H1 (cell line): Measurements from ENCODE around the gene MRTFA. TPM values are rescaled to one million over a fixed set of nuclear protein-coding genes. Genes with fewer than 3 reads are reported as not detected.
A peak's percentile ranks its signal among the peaks of the same experiment; 100 is the strongest.

Source experiments
- CTCF ChIA-PET: fragments of 300-600 bp; sonication (Branson Sonifier 250); formaldehyde crosslinking; loops from one replicate; lab custom pipeline; 2021; ENCODE audit not compliant: partially characterized antibody; lab: Charles Lee
- POLR2A ChIA-PET: fragments of 300-600 bp; sonication (Branson Sonifier 250); formaldehyde crosslinking; loops from one replicate; lab custom pipeline; 2021; ENCODE audit warnings: inconsistent platforms; ENCODE audit not compliant: partially characterized antibody; lab: Charles Lee
- DNase-seq, 2 experiments: peaks; one replicate each; pipeline versions ENCODE4 v3.0.0 to v3.0.0-alpha.2; 2010 to 2022; ENCODE audit warnings: low spot score in 2 of 2, low read depth in 1 of 2, mixed read lengths in 1 of 2
- FAIRE-seq: peaks from 2 replicates; lab custom pipeline; 2011; peaks lifted over from hg19 to GRCh38; lab: Jason Lieb, UNC
- H2AFZ ChIP-seq: 2 replicates; pipeline ENCODE4 v1.8.1; 2012; ENCODE audit warnings: low read length, inconsistent platforms
- H2AK5ac ChIP-seq: 2 replicates; pipeline ENCODE4 v1.6.1; 2013; ENCODE audit warnings: low read depth, low read length
- H2BK120ac ChIP-seq: replicated peaks from 2 replicates; pipeline ENCODE3; 2013; ENCODE audit warnings: low read depth, low read length, inconsistent platforms
- H2BK12ac ChIP-seq: 2 replicates; pipeline ENCODE4 v1.6.1; 2013; ENCODE audit warnings: low read depth, low read length
- H2BK15ac ChIP-seq: 2 replicates; pipeline ENCODE4 v1.6.1; 2013; ENCODE audit warnings: low read length
- H2BK20ac ChIP-seq: 2 replicates; pipeline ENCODE4 v1.6.1; 2013; ENCODE audit warnings: low read length
- H2BK5ac ChIP-seq: 2 replicates; pipeline ENCODE4 v1.6.1; 2013; ENCODE audit warnings: low read depth, low read length
- H3K14ac ChIP-seq: 2 replicates; pipeline ENCODE4 v1.6.1; 2013; ENCODE audit warnings: inconsistent platforms; ENCODE audit not compliant: insufficient read length
- H3K18ac ChIP-seq: 2 replicates; pipeline ENCODE4 v1.6.1; 2013; ENCODE audit warnings: low read length; ENCODE audit errors: extremely low read depth
- H3K23ac ChIP-seq: 2 replicates; pipeline ENCODE4 v1.6.1; 2013; ENCODE audit warnings: inconsistent platforms; ENCODE audit not compliant: insufficient read length
- H3K23me2 ChIP-seq: 2 replicates; pipeline ENCODE4 v1.6.1; 2013; ENCODE audit warnings: low read depth, low read length
- H3K27ac ChIP-seq: 2 replicates; pipeline ENCODE4 v1.6.1; 2011; ENCODE audit warnings: low read depth, low read length, inconsistent platforms
- H3K27me3 ChIP-seq, 4 experiments: replicated peaks in 1 of 4; 1 replicate in 1 of 4; 2 replicates in 3 of 4; pipeline versions ENCODE4 v1.6.1 to v1.8.1; 2011 to 2013; ENCODE audit warnings: low read length in 3 of 4, mild to moderate bottlenecking in 3 of 4, inconsistent platforms in 2 of 4, mixed read lengths in 2 of 4, moderate library complexity in 1 of 4; ENCODE audit not compliant: control insufficient read depth in 3 of 4, insufficient read depth in 3 of 4; ENCODE audit errors: extremely low read depth in 1 of 4
- H3K36me3 ChIP-seq, 4 experiments: 2 replicates each; pipeline versions ENCODE4 v1.6.1 to v1.8.1; 2011 to 2013; ENCODE audit warnings: mild to moderate bottlenecking in 4 of 4, low read length in 3 of 4, moderate library complexity in 2 of 4, control low read depth in 1 of 4, inconsistent platforms in 1 of 4; ENCODE audit not compliant: insufficient read depth in 4 of 4, control insufficient read depth in 2 of 4
- H3K4ac ChIP-seq: replicated peaks from 2 replicates; pipeline ENCODE3; 2013; ENCODE audit warnings: low read length, low read depth, mixed read lengths, inconsistent platforms; ENCODE audit not compliant: insufficient read length
- H3K4me1 ChIP-seq, 4 experiments: replicated peaks in 1 of 4; 1 replicate in 1 of 4; 2 replicates in 3 of 4; pipeline versions ENCODE4 v1.6.1 to v1.8.1; 2011 to 2013; ENCODE audit warnings: low read length in 3 of 4, inconsistent platforms in 2 of 4, mixed read lengths in 1 of 4; ENCODE audit not compliant: insufficient read depth in 4 of 4, control insufficient read depth in 3 of 4
- H3K4me2 ChIP-seq, 2 experiments: 2 replicates each; pipeline versions ENCODE4 v1.6.1 to v1.8.1; 2011 to 2013; ENCODE audit warnings: low read depth in 2 of 2, low read length in 2 of 2, control low read depth in 1 of 2, inconsistent platforms in 1 of 2, mild to moderate bottlenecking in 1 of 2; ENCODE audit not compliant: insufficient read depth in 1 of 2
- H3K4me3 ChIP-seq, 4 experiments: fragments of 200-600, 300-600 bp in 1 of 4; sonication (generic), shearing (Covaris generic), sonication (Bioruptor Twin) in 1 of 4; 2 replicates each; pipeline versions ENCODE4 v1.5.1 to v1.8.1; 2011 to 2016; ENCODE audit warnings: low read length in 4 of 4, low read depth in 3 of 4, control low read depth in 2 of 4, inconsistent platforms in 2 of 4, mild to moderate bottlenecking in 2 of 4, mixed read lengths in 1 of 4, moderate library complexity in 1 of 4; ENCODE audit not compliant: insufficient read depth in 2 of 4; ENCODE audit errors: extremely low read depth in 1 of 4
- H3K56ac ChIP-seq: replicated peaks from 2 replicates; pipeline ENCODE3; 2013; ENCODE audit warnings: low read depth, mild to moderate bottlenecking, mixed read lengths, low read length, inconsistent platforms; ENCODE audit not compliant: insufficient read length
- H3K79me1 ChIP-seq: 2 replicates; pipeline ENCODE4 v1.6.1; 2013; ENCODE audit warnings: low read depth, low read length, control low read depth
- H3K79me2 ChIP-seq, 2 experiments: 2 replicates each; pipeline versions ENCODE4 v1.6.1 to v1.8.1; 2012 to 2013; ENCODE audit warnings: low read length in 2 of 2, mild to moderate bottlenecking in 2 of 2, inconsistent platforms in 1 of 2; ENCODE audit not compliant: insufficient read depth in 2 of 2, control insufficient read depth in 1 of 2
- H3K9ac ChIP-seq, 4 experiments: replicated peaks in 1 of 4; 1 replicate in 1 of 4; 2 replicates in 3 of 4; pipeline versions ENCODE4 v1.6.1 to v1.8.1; 2011 to 2013; ENCODE audit warnings: low read depth in 3 of 4, low read length in 3 of 4, control low read depth in 2 of 4, mild to moderate bottlenecking in 2 of 4, moderate library complexity in 2 of 4, inconsistent platforms in 1 of 4; ENCODE audit errors: extremely low read depth in 1 of 4
- H3K9me3 ChIP-seq, 2 experiments: 2 replicates each; pipeline versions ENCODE4 v1.6.1 to v1.8.1; 2012 to 2013; ENCODE audit warnings: mild to moderate bottlenecking in 2 of 2, moderate library complexity in 2 of 2, control low read depth in 1 of 2, inconsistent platforms in 1 of 2, low read depth in 1 of 2, low read length in 1 of 2, mixed read lengths in 1 of 2; ENCODE audit not compliant: insufficient read depth in 2 of 2
- H4K20me1 ChIP-seq, 2 experiments: replicated peaks in 1 of 2; 2 replicates each; pipeline versions ENCODE3 to v1.8.1; 2011 to 2013; ENCODE audit warnings: inconsistent platforms in 2 of 2, low read length in 2 of 2, mild to moderate bottlenecking in 1 of 2; ENCODE audit not compliant: insufficient read depth in 2 of 2, control insufficient read depth in 1 of 2
- H4K5ac ChIP-seq: 2 replicates; pipeline ENCODE4 v1.6.1; 2013; ENCODE audit warnings: low read length, low read depth, mixed read lengths, inconsistent platforms; ENCODE audit not compliant: insufficient read length
- H4K8ac ChIP-seq: 2 replicates; pipeline ENCODE4 v1.8.0; 2013; ENCODE audit warnings: mild to moderate bottlenecking, moderate library complexity, low read length, inconsistent platforms; ENCODE audit not compliant: insufficient read depth; ENCODE audit errors: extremely low read depth
- H4K91ac ChIP-seq: replicated peaks from 2 replicates; pipeline ENCODE3; 2013; ENCODE audit warnings: low read length, mixed read lengths, inconsistent platforms; ENCODE audit not compliant: insufficient read length
- CEBPB ChIP-seq: IDR thresholded peaks from 2 replicates; pipeline ENCODE4 v1.6.1; 2012; ENCODE audit warnings: low read depth, low read length
- WGBS, 2 experiments: shearing (Covaris generic) in 1 of 2; methylation state at CpG; one replicate each; pipeline versions ENCODE4 v1.1.6 to v1.1.7; 2013 to 2015; ENCODE audit warnings: low lambda C conversion rate in 2 of 2, mixed read lengths in 2 of 2, inconsistent platforms in 1 of 2, low coverage in 1 of 2, missing lambda C conversion rate in 1 of 2; ENCODE audit not compliant: insufficient replicate concordance in 2 of 2, insufficient coverage in 1 of 2, insufficient read length in 1 of 2; ENCODE audit errors: extremely low coverage in 1 of 2, missing lambda C conversion rate in 1 of 2; 5-methylcytosine and 5-hydroxymethylcytosine counted together
- polyA plus RNA-seq, 7 experiments: library from polyadenylated mRNA; depleted of rRNA in 3 of 7; stranded (reverse) in 5 of 7; unstranded in 2 of 7; fragments of >200 nt in 5 of 7; fragments of 200-250 nt in 2 of 7; gene quantifications; 1 replicate in 5 of 7; 2 replicates in 1 of 7; 4 replicates in 1 of 7; pipeline versions ENCODE4 v1.2.1 to v1.2.3, GENCODE V29; 2011 to 2013; ENCODE audit warnings: missing spikeins in 2 of 7, mixed read lengths in 2 of 7
- total RNA-seq: library from RNA; stranded (reverse); fragmentation: NEBNext Ultra II Directional; extraction: Animal tissue kit (Norgen Biotek cat#: 25700); gene quantifications from 2 replicates; pipeline ENCODE4 v1.2.1, GENCODE V29; 2021

Gene MRTFA
- total and polyA plus RNA-seq, 2 of the 8 experiments (the other 6 are each of a cell fraction or from before 2014, with no cell fraction given), result 5.4 to 37.9 TPM

GRCh38 chr22:40594924-40595323 is 41.6 kb downstream of the MRTFA start:
- Histone ChIP-seq H3K4ac (no peak overlapping the region), H4K20me1 (no peaks in the 10 kb centered on the region), H3K27ac (no peak overlapping the region), H3K79me2 (peaks cover 0 to 62% of the 10 kb centered on the region in 2 experiments; a peak in 2 of 4 replicates), H3K79me1 (peaks cover 2% of the 10 kb centered on the region; the same call in 1 of the 2 replicates), H2AFZ (no peak overlapping the region), H3K27me3 (no peaks in the 10 kb centered on the region), H3K18ac (no peak overlapping the region), H2AK5ac (no peak overlapping the region), H3K4me2 (no peak overlapping the region), H3K9me3 (no peaks in the 10 kb centered on the region), H2BK15ac (no peak overlapping the region), H4K8ac (no peak overlapping the region), H2BK120ac (no peak overlapping the region), H3K4me1 (peaks cover 0 to 3% (median 1%) of the 10 kb centered on the region in 4 experiments; a peak in 2 of 7 replicates), H3K23me2 (no peaks in the 10 kb centered on the region), H3K23ac (no peak overlapping the region), H4K91ac (no peak overlapping the region), H4K5ac (no peak overlapping the region), H3K4me3 (no peak overlapping the region), H3K36me3 (no peaks in the 10 kb centered on the region), H2BK20ac (no peak overlapping the region), H2BK5ac (no peak overlapping the region), H3K14ac (no peak overlapping the region), H2BK12ac (no peak overlapping the region), H3K9ac (no peak overlapping the region), H3K56ac (no peak overlapping the region)
- FAIRE-seq, result no peak
- POLR2A ChIA-PET, result no interaction called here
- CTCF ChIA-PET, result no interaction called here
- no peak for DNase-seq
- 93% methylated on average over 8 of the region's 8 CpGs; no CpG with 5 or more reads in 1 of the 2 experiments for WGBS, 2 experiments
- peak; percentile 68; the same call in 1 of the 2 replicates for TF ChIP-seq CEBPB
